Activated naive CD8-positive, alpha-beta T cell (primary cell): Measurements from ENCODE around the gene MRM3.
"Not testable (repeated sequence)": the region's sequence is repeated elsewhere in the genome, so short reads cannot be mapped to it uniquely, and the experiment has no call there.

Experiments used
- H3K27ac Mint-ChIP-seq: one replicate; pipeline ENCODE4 v1.8.0; 2021; ENCODE audit warnings: mixed read lengths
- H3K27me3 Mint-ChIP-seq: one replicate; pipeline ENCODE4 v1.8.0; 2021; ENCODE audit warnings: mixed read lengths
- H3K36me3 Mint-ChIP-seq: one replicate; pipeline ENCODE4 v1.8.0; 2021; ENCODE audit warnings: mixed read lengths
- H3K4me1 Mint-ChIP-seq: one replicate; pipeline ENCODE4 v1.8.0; 2021; ENCODE audit warnings: low read depth, mixed read lengths
- H3K4me3 Mint-ChIP-seq: one replicate; pipeline ENCODE4 v1.8.0; 2021; ENCODE audit warnings: mild to moderate bottlenecking, mixed read lengths
- H3K9me3 Mint-ChIP-seq: one replicate; pipeline ENCODE4 v1.8.0; 2021; ENCODE audit warnings: low read depth, mixed read lengths

The MRM3 gene

DNA sequence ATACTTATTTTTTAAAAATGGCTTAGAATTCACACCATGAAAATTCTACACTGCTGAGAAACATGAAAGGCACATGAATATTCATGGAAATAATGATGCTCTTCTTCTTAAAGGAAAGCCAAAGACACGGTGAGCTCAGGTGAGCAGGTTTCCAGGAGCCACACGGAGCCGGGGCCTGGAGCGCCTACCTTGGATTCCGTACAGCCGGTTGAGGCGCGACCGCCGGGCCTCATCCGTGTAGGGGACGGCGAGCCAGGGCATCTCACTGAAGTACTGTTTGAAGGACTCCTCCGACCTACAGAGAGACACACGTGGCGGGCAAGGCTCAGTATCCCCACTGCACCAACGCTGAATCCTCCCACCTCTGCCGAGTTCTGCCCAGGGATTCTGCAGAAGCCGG, 37.1 kb downstream of the MRM3 start:
- Mint-ChIP-seq H3K27ac (no peak overlapping the region), H3K4me1 (no peaks in the 10 kb centered on the region), H3K9me3 (no peaks in the 10 kb centered on the region), H3K27me3 (peaks cover 2% of the 10 kb centered on the region), H3K36me3 (no peaks in the 10 kb centered on the region), H3K4me3 (no peak overlapping the region)

GRCh38 chr17:823501-823902, 41.3 kb downstream of the MRM3 start:
- no peak overlapping the region for H3K27ac Mint-ChIP-seq

GRCh38 chr17:824378-824777, 42.2 kb downstream of the MRM3 start:
- no peak overlapping the region for H3K27ac Mint-ChIP-seq
- H3K9me3 Mint-ChIP-seq: no peaks in the 10 kb centered on the region
- H3K27me3 Mint-ChIP-seq: no peaks in the 10 kb centered on the region
- H3K36me3 Mint-ChIP-seq: no peaks in the 10 kb centered on the region
- no peaks in the 10 kb centered on the region for H3K4me1 Mint-ChIP-seq
- no peak overlapping the region for H3K4me3 Mint-ChIP-seq

More at GRCh38 chr17:823501-823902, 41.3 kb downstream of the MRM3 start:
- H3K36me3 Mint-ChIP-seq: no peaks in the 10 kb centered on the region
- no peaks in the 10 kb centered on the region for H3K4me1 Mint-ChIP-seq
- no peaks in the 10 kb centered on the region for H3K9me3 Mint-ChIP-seq
- no peaks in the 10 kb centered on the region for H3K27me3 Mint-ChIP-seq
- H3K4me3 Mint-ChIP-seq: no peak overlapping the region

GRCh38 chr17:825216-825615, 43.1 kb downstream of the MRM3 start:
- Mint-ChIP-seq H3K4me1 (no peaks in the 10 kb centered on the region), H3K9me3 (no peaks in the 10 kb centered on the region), H3K27me3 (peaks cover 2% of the 10 kb centered on the region), H3K36me3 (no peaks in the 10 kb centered on the region), H3K4me3 (no peak overlapping the region), H3K27ac (no peak overlapping the region)

GRCh38 chr17:826778-827177, 44.6 kb downstream of the MRM3 start:
- Mint-ChIP-seq H3K4me3 (no peak overlapping the region), H3K27me3 (peaks cover 2% of the 10 kb centered on the region), H3K4me1 (no peaks in the 10 kb centered on the region), H3K27ac (no peak overlapping the region), H3K9me3 (no peaks in the 10 kb centered on the region), H3K36me3 (no peaks in the 10 kb centered on the region)

DNA sequence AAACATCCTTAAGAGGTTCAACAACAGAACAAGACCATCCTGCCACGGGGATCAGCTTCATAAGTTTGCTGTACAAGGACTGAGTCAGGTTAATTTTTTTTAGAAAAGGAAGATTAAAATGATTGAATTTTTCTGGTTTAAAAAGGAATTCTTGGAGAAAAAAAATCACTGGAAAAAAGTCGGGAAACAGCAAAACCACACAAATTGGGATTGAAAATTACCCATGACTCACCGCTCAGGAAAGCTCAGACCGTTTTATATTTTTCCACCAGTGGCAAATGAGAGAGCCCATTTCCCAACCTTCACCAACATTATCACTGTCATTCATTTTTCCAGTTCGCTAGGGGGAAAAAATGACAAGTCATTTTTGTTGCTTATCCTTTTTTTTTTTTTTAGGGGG, 46.6 kb downstream of the MRM3 start:
- no peak overlapping the region for H3K27ac Mint-ChIP-seq
- H3K36me3 Mint-ChIP-seq: peaks cover 2% of the 10 kb centered on the region
- H3K9me3 Mint-ChIP-seq: no peaks in the 10 kb centered on the region
- H3K4me3 Mint-ChIP-seq: no peak overlapping the region
- H3K4me1 Mint-ChIP-seq: no peaks in the 10 kb centered on the region
- H3K27me3 Mint-ChIP-seq: peaks cover 4% of the 10 kb centered on the region

DNA sequence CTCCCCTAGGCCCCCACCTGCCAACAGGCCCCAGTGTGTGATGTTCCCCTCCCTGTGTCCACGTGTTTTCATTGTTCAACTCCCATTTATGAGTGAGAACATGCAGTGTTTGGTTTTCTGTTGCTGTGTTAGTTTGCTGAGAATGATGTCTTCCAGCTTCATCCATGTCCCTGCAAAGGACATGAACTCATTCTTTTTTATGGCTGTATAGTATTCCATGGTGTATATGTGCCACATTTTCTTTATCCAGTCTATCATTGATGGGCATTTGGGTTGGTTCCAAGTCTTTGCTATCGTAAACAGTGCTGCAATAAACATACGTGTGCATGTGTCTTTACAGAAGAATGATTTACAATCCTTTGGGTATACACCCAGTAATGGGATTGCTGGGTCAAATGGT, 47.5 kb downstream of the MRM3 start:
- H3K4me3 Mint-ChIP-seq, H3K4me1 Mint-ChIP-seq, H3K36me3 Mint-ChIP-seq, H3K9me3 Mint-ChIP-seq, H3K27ac Mint-ChIP-seq, H3K27me3 Mint-ChIP-seq: not testable (repeated sequence)

GRCh38 chr17:830381-830780, 48.2 kb downstream of the MRM3 start:
- Mint-ChIP-seq H3K4me3 (no peak overlapping the region), H3K27ac (no peak overlapping the region), H3K4me1 (no peaks in the 10 kb centered on the region), H3K27me3 (peaks cover 6% of the 10 kb centered on the region), H3K36me3 (peaks cover 2% of the 10 kb centered on the region), H3K9me3 (no peaks in the 10 kb centered on the region)

DNA sequence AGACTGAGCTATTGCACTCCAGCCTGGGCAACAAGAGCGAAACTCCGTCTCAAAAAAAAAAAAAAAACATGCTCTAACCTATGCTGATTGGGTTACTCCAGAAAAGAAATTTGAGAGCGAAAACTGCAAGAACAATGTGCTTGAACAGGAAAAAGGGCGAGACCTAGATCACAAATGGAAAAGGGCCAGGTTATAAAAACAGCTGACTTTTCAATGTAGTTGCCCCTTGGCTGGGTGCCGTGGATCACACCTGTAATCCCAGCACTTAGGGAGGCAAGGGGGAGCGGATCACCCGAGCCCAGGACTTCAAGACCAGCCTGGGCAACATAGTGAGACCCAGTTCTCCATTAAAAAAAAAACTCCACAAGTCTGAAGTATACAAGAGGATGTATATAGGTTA, 48.8 kb downstream of the MRM3 start:
- H3K4me3 Mint-ChIP-seq: no peak overlapping the region
- H3K36me3 Mint-ChIP-seq: peaks cover 2% of the 10 kb centered on the region
- H3K4me1 Mint-ChIP-seq: no peaks in the 10 kb centered on the region
- H3K9me3 Mint-ChIP-seq: no peaks in the 10 kb centered on the region
- peaks cover 6% of the 10 kb centered on the region for H3K27me3 Mint-ChIP-seq
- no peak overlapping the region for H3K27ac Mint-ChIP-seq

GRCh38 chr17:834136-834535, 52.0 kb downstream of the MRM3 start:
- H3K27ac Mint-ChIP-seq: no peak overlapping the region
- peaks cover 2% of the 10 kb centered on the region for H3K36me3 Mint-ChIP-seq
- H3K4me3 Mint-ChIP-seq: no peak overlapping the region
- no peaks in the 10 kb centered on the region for H3K9me3 Mint-ChIP-seq
- no peaks in the 10 kb centered on the region for H3K4me1 Mint-ChIP-seq
- H3K27me3 Mint-ChIP-seq: peaks cover 6% of the 10 kb centered on the region

- Mint-ChIP-seq H3K4me3 (no peak overlapping the region), H3K36me3 (peaks cover 2% of the 10 kb centered on the region), H3K4me1 (no peaks in the 10 kb centered on the region), H3K27ac (no peak overlapping the region), H3K9me3 (no peaks in the 10 kb centered on the region), H3K27me3 (peaks cover 4% of the 10 kb centered on the region)
These were observed 53.1 kb downstream of the MRM3 start for GRCh38 chr17:835263-835662.

- not testable (repeated sequence) for H3K27me3 Mint-ChIP-seq, H3K27ac Mint-ChIP-seq, H3K4me1 Mint-ChIP-seq, H3K36me3 Mint-ChIP-seq, H3K4me3 Mint-ChIP-seq, H3K9me3 Mint-ChIP-seq
These were observed 53.6 kb downstream of the MRM3 start for GRCh38 chr17:835721-836120.

GRCh38 chr17:836151-836550, 54.0 kb downstream of the MRM3 start:
- H3K36me3 Mint-ChIP-seq: peaks cover 2% of the 10 kb centered on the region

GRCh38 chr17:838486-838885, 56.3 kb downstream of the MRM3 start:
- Mint-ChIP-seq H3K27me3 (peaks cover 5% of the 10 kb centered on the region), H3K4me3 (no peak overlapping the region), H3K27ac (no peak overlapping the region), H3K36me3 (peaks cover under 1% of the 10 kb centered on the region), H3K9me3 (no peaks in the 10 kb centered on the region), H3K4me1 (no peaks in the 10 kb centered on the region)

More at GRCh38 chr17:836151-836550, 54.0 kb downstream of the MRM3 start:
- Mint-ChIP-seq H3K27me3 (peaks cover 4% of the 10 kb centered on the region), H3K9me3 (no peaks in the 10 kb centered on the region), H3K4me3 (no peak overlapping the region), H3K4me1 (no peaks in the 10 kb centered on the region), H3K27ac (no peak overlapping the region)

- H3K9me3 Mint-ChIP-seq: no peaks in the 10 kb centered on the region
- H3K27me3 Mint-ChIP-seq: peaks cover 14% of the 10 kb centered on the region
- no peak overlapping the region for H3K4me3 Mint-ChIP-seq
- no peaks in the 10 kb centered on the region for H3K36me3 Mint-ChIP-seq
- H3K27ac Mint-ChIP-seq: no peak overlapping the region
- no peaks in the 10 kb centered on the region for H3K4me1 Mint-ChIP-seq
These were observed 59.2 kb downstream of the MRM3 start for GRCh38 chr17:841313-841712.
